ENCODE results near the gene CXXC5. TPM values are rescaled to one million over a fixed set of nuclear protein-coding genes. Genes with fewer than 3 reads are reported as not detected.

CXXC5 gene
- total RNA-seq, 4 donors from 2014 or later, result 52.3 to 81.8 (median 62.6) TPM

- Histone ChIP-seq H3K4me1 (peaks cover 62 to 81% of the 10 kb centered on the region in 2 donors), H3K9me3 (no peaks in the 10 kb centered on the region), H3K27ac (peak overlapping the region; percentile 82 to 91 (median 90)), H3K4me3 (replicated peaks in 1 of 3) (no peak overlapping the region), H3K36me3 (no peaks in the 10 kb centered on the region), H3K27me3 (no peaks in the 10 kb centered on the region)
- 55 to 60% methylated on average over 4 to 12 of the region's 12 CpGs for WGBS, 2 donors
- intact Hi-C loops (cut with DNase I), result loop anchor here (5.0 kb wide), 1 partner anchor 48 kb away; no protein-coding TSS in a partner anchor
- TF ChIP-seq CTCF (IDR thresholded peaks at IDR 0.05) (no peak), POLR2A (IDR thresholded peaks at IDR 0.05) (no peak)
- no peak for DNase-seq
Observed at GRCh38 chr5:139638736-139639618, 9.2 kb upstream of the CXXC5 start.

- intact Hi-C loops (cut with DNase I), result loop anchor here (5.0 kb wide), 1 partner anchor 48 kb away; no protein-coding TSS in a partner anchor
- H3K36me3 ChIP-seq, result no peaks in the 10 kb centered on the region
- peak overlapping the region; percentile 82 to 91 (median 90) for H3K27ac ChIP-seq
Observed at GRCh38 chr5:139639619-139640380, 8.3 kb upstream of the CXXC5 start.

GRCh38 chr5:139640421-139641115 is 7.6 kb upstream of the CXXC5 start:
- Histone ChIP-seq H3K27me3 (no peaks in the 10 kb centered on the region), H3K4me1 (peaks cover 62 to 85% of the 10 kb centered on the region in 2 donors), H3K27ac (peak overlapping the region; percentile 82 to 91 (median 90)), H3K9me3 (no peaks in the 10 kb centered on the region), H3K4me3 (replicated peaks in 1 of 3) (no peak overlapping the region), H3K36me3 (no peaks in the 10 kb centered on the region)
- WGBS, 2 donors, result 90 to 92% methylated on average over 13 of the region's 13 CpGs
- intact Hi-C loops (cut with DNase I), result no loop called here
- DNase-seq, result no peak
- TF ChIP-seq CTCF (IDR thresholded peaks at IDR 0.05) (no peak), POLR2A (IDR thresholded peaks at IDR 0.05) (no peak)

More at GRCh38 chr5:139639619-139640380, 8.3 kb upstream of the CXXC5 start:
- TF ChIP-seq CTCF (IDR thresholded peaks at IDR 0.05), result no peak
- TF ChIP-seq POLR2A (IDR thresholded peaks at IDR 0.05), result no peak
- WGBS, 2 donors, result 47 to 50% methylated on average over 3 to 7 of the region's 11 CpGs
- peak; percentile 90 for DNase-seq
- Histone ChIP-seq H3K4me3 (replicated peaks in 1 of 3) (no peak overlapping the region), H3K27me3 (no peaks in the 10 kb centered on the region), H3K4me1 (peaks cover 62 to 89% of the 10 kb centered on the region in 2 donors), H3K9me3 (no peaks in the 10 kb centered on the region)

- H3K36me3 ChIP-seq, result no peaks in the 10 kb centered on the region
- DNase-seq, result no peak
- no peaks in the 10 kb centered on the region for H3K9me3 ChIP-seq
- TF ChIP-seq POLR2A (IDR thresholded peaks at IDR 0.05) (no peak), CTCF (IDR thresholded peaks at IDR 0.05) (no peak)
- intact Hi-C loops (cut with DNase I), result no loop called here
- H3K4me3 ChIP-seq (replicated peaks in 1 of 3), result no peak overlapping the region
- peaks cover 55 to 77% of the 10 kb centered on the region in 2 donors for H3K4me1 ChIP-seq
- 91 to 92% methylated on average over 6 of the region's 6 CpGs for WGBS, 2 donors
- no peaks in the 10 kb centered on the region for H3K27me3 ChIP-seq
- H3K27ac ChIP-seq, result peak overlapping the region; percentile 1 to 51 (median 31)
Observed at GRCh38 chr5:139641116-139642080, 6.8 kb upstream of the CXXC5 start.
